NCI-H1694 treated with DMSO at 0.1 percent for 48 hours (cell line): ENCODE results near the gene NEDD4.
"Not testable (repeated sequence)": the region's sequence is repeated elsewhere in the genome, so short reads cannot be mapped to it uniquely, and the experiment has no call there.

Experiments used
- DNase-seq: peaks from one replicate; lab custom pipeline; 2025; lab: John Stamatoyannopoulos, UW

Gene NEDD4

GRCh38 chr15:56004281-56004680 lies 10.9 kb upstream of the NEDD4 start:
- not testable (repeated sequence) for DNase-seq

GRCh38 chr15:56003777-56004176 lies 10.4 kb upstream of the NEDD4 start:
- DNase-seq = not testable (repeated sequence)

GRCh38 chr15:56003277-56003676 lies 9.9 kb upstream of the NEDD4 start:
- DNase-seq = not testable (repeated sequence)

- DNase-seq = no peak
These were observed 8.2 kb upstream of the NEDD4 start for GRCh38 chr15:56001471-56002078.

- DNase-seq = no peak
These were observed 6.2 kb upstream of the NEDD4 start for GRCh38 chr15:55999658-56000057.

- no peak for DNase-seq
These were observed 5.1 kb upstream of the NEDD4 start for GRCh38 chr15:55998478-55998877.

GRCh38 chr15:55993804-55994560 lies 570 bp upstream of the NEDD4 start:
- DNase-seq = peak; percentile 40

- no peak for DNase-seq
These were observed 672 bp downstream of the NEDD4 start for GRCh38 chr15:55992769-55993110.

GRCh38 chr15:55991802-55992768 lies 1.3 kb downstream of the NEDD4 start:
- DNase-seq = no peak

GRCh38 chr15:55990998-55991397 lies 2.4 kb downstream of the NEDD4 start:
- no peak for DNase-seq

- DNase-seq = no peak
These were observed 2.9 kb downstream of the NEDD4 start for GRCh38 chr15:55990516-55990915.

- no peak for DNase-seq
These were observed 4.0 kb downstream of the NEDD4 start for GRCh38 chr15:55989383-55989782.

GRCh38 chr15:55981582-55982249 lies 11.7 kb downstream of the NEDD4 start:
- no peak for DNase-seq

GRCh38 chr15:55980511-55980910 lies 12.9 kb downstream of the NEDD4 start:
- no peak for DNase-seq

- DNase-seq = no peak
These were observed 16.2 kb downstream of the NEDD4 start for GRCh38 chr15:55977231-55977630.

- no peak for DNase-seq
These were observed 23.1 kb downstream of the NEDD4 start for GRCh38 chr15:55970286-55970685.

GRCh38 chr15:55969582-55969981 lies 23.8 kb downstream of the NEDD4 start:
- no peak for DNase-seq

- no peak for DNase-seq
These were observed 24.5 kb downstream of the NEDD4 start for GRCh38 chr15:55968923-55969322.

- DNase-seq = no peak
These were observed 28.3 kb downstream of the NEDD4 start for GRCh38 chr15:55965091-55965490.

GRCh38 chr15:55960946-55961345 lies 32.5 kb downstream of the NEDD4 start:
- no peak for DNase-seq

- DNase-seq = no peak
These were observed 33.5 kb downstream of the NEDD4 start for GRCh38 chr15:55959744-55960447.
